ENCODE data around the gene SPATA4. TPM values are rescaled to one million over a fixed set of nuclear protein-coding genes. Genes with fewer than 3 reads are reported as not detected.

SPATA4 gene
- total and polyA plus RNA-seq, 2 donors (not counting 3 experiments of a cell fraction or from before 2014, with no cell fraction given): not detected

DNA sequence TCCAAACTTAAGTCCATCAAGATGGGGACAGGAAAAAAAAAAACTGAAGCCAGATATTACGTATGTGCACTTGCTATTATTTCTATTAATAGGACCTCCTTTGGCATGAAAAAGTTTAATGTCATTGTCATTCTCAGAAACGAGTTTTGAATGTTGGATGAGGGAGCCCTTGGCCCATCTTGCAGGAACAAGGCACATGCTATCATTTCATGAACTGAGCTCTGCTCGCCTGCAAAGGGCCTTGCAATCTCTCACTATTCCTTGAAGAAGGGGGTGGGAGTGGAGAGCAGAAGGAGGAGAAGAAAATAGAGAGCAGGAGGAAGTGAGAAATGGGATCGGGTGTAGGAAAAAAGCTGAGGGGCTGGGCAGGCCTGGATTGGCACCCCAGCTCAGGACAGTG lies 34.3 kb upstream of the SPATA4 start:
- no peaks in the 10 kb centered on the region for H3K79me2 ChIP-seq (ENCODE audit: control insufficient read depth, insufficient read depth, low read length)
- BruUV-seq (replicated peaks): no TSS peak

More for the DNA sequence above, 34.3 kb upstream of the SPATA4 start:
- POLR2A ChIA-PET: no interaction called here
- Histone ChIP-seq H3K9me3 (replicated peaks; ENCODE audit: control insufficient read depth, insufficient read depth, low read length) (no peaks in the 10 kb centered on the region), H3K9me1 (replicated peaks; ENCODE audit: control insufficient read depth, extremely low read depth, insufficient read depth, low read length) (no peaks in the 10 kb centered on the region), H3K4me1 (ENCODE audit: control insufficient read depth, extremely low read depth, insufficient read depth, low read length) (no peaks in the 10 kb centered on the region), H3K27ac (ENCODE audit: insufficient read depth, low read depth, low read length) (no peak overlapping the region), H3K9ac (replicated peaks; ENCODE audit: extremely low read depth, insufficient read depth, low read length) (no peak overlapping the region), H3K4me3 (replicated peaks in 1 of 3; ENCODE audit: insufficient read depth in 1 of 3, low read depth in 1 of 3, low read length in 3 of 3) (no peak overlapping the region), H3K27me3 (ENCODE audit: control insufficient read depth in 2 of 2, insufficient read depth in 2 of 2, low read length in 2 of 2) (no peaks in the 10 kb centered on the region), H2AFZ (ENCODE audit: low read depth, low read length) (no peak overlapping the region), H4K20me1 (replicated peaks; ENCODE audit: control insufficient read depth, extremely low read depth, insufficient read depth, low read length) (no peaks in the 10 kb centered on the region), H3K36me3 (ENCODE audit: control insufficient read depth in 2 of 2, extremely low read depth in 1 of 2, insufficient read depth in 2 of 2, low read length in 2 of 2) (no peaks in the 10 kb centered on the region), H3K4me2 (ENCODE audit: insufficient read depth, low read length) (no peak overlapping the region)
- DNase-seq (ENCODE audit: low read depth, low spot score) (no peak), FAIRE-seq (no peak)
- dilution Hi-C loops (cut with MboI; ENCODE audit: extremely low pct_ligation_motif_present, low sequenced_read_pairs): no loop called here
- TF ChIP-seq GATA2 (IDR thresholded peaks at IDR 0.05; ENCODE audit: insufficient read depth, insufficient read length, low read depth, low read length) (no peak), MYC (IDR thresholded peaks at IDR 0.05; ENCODE audit: low read depth, low read length) (no peak), JUN (IDR thresholded peaks at IDR 0.05; ENCODE audit: borderline replicate concordance, insufficient read depth, insufficient read length, low read depth) (no peak), POLR2A (IDR thresholded peaks at IDR 0.05; ENCODE audit: low read depth, low read length) (no peak), FOS (IDR thresholded peaks at IDR 0.05; ENCODE audit: borderline replicate concordance, insufficient read depth, low read length) (no peak), EZH2 (IDR thresholded peaks at IDR 0.05; ENCODE audit: borderline replicate concordance, low read depth, low read length, severe bottlenecking) (no peak), POLR2AphosphoS5 (IDR thresholded peaks at IDR 0.05; ENCODE audit: insufficient read depth, low read depth, low read length) (no peak)
- TF ChIP-seq, protein P1, sequence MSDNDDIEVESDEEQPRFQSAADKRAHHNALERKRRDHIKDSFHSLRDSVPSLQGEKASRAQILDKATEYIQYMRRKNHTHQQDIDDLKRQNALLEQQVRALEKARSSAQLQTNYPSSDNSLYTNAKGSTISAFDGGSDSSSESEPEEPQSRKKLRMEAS (IDR thresholded peaks at IDR 0.05; ENCODE audit: insufficient read depth, insufficient read length): no peak
- TF ChIP-seq, protein P2, sequence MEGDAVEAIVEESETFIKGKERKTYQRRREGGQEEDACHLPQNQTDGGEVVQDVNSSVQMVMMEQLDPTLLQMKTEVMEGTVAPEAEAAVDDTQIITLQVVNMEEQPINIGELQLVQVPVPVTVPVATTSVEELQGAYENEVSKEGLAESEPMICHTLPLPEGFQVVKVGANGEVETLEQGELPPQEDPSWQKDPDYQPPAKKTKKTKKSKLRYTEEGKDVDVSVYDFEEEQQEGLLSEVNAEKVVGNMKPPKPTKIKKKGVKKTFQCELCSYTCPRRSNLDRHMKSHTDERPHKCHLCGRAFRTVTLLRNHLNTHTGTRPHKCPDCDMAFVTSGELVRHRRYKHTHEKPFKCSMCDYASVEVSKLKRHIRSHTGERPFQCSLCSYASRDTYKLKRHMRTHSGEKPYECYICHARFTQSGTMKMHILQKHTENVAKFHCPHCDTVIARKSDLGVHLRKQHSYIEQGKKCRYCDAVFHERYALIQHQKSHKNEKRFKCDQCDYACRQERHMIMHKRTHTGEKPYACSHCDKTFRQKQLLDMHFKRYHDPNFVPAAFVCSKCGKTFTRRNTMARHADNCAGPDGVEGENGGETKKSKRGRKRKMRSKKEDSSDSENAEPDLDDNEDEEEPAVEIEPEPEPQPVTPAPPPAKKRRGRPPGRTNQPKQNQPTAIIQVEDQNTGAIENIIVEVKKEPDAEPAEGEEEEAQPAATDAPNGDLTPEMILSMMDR (IDR thresholded peaks at IDR 0.05; ENCODE audit: extremely low read depth in 1 of 2, insufficient read depth in 1 of 2, low read depth in 1 of 2, low read length in 2 of 2): no peak
- intact Hi-C loops (cut with micrococcal nuclease): no loop called here
- CTCF ChIA-PET: interaction anchor here (1.2 kb wide), 1 partner anchor 12 kb away, joined by 3 read pairs; no protein-coding TSS in a partner anchor

Measured in endothelial cell of umbilical vein (primary cell).